Measurements from ENCODE around the gene SNX30.

The SNX30 gene

GRCh38 chr9:112863214-112863613 lies 112.7 kb downstream of the SNX30 start:
- in situ Hi-C loops (cut with HindIII; ENCODE audit: low sequenced_read_pairs): no loop called here
- no peak overlapping the region for H3K4me3 ChIP-seq (ENCODE audit: low read depth, low read length)
- no peak for TF ChIP-seq CTCF (IDR thresholded peaks at IDR 0.05; ENCODE audit: low read depth, low read length, missing control alignments)
- DNase-seq (ENCODE audit: low read depth): no peak

DNA sequence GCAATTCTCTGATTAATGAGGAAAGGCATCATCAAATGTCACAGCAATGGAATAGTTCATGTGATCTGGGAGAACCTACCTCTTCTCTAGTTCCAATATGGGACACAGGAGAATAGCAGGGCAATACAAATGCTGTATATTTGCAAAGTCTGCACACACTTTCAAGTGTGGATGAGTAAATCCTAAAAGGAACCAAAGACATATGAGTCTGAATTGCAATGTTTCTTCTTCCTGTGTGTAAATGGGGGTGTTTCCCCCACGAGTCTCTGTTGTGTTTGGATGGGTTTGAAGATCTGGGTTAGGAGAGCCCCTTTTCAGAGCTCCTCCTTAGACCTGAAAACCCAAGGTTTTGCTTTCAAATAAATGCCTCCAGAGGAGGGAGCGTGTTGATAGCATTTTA lies 113.2 kb downstream of the SNX30 start:
- in situ Hi-C loops (cut with HindIII; ENCODE audit: low sequenced_read_pairs): no loop called here
- no peak overlapping the region for H3K4me3 ChIP-seq (ENCODE audit: low read depth, low read length)
- DNase-seq (ENCODE audit: low read depth): no peak
- TF ChIP-seq CTCF (IDR thresholded peaks at IDR 0.05; ENCODE audit: low read depth, low read length, missing control alignments): no peak

DNA sequence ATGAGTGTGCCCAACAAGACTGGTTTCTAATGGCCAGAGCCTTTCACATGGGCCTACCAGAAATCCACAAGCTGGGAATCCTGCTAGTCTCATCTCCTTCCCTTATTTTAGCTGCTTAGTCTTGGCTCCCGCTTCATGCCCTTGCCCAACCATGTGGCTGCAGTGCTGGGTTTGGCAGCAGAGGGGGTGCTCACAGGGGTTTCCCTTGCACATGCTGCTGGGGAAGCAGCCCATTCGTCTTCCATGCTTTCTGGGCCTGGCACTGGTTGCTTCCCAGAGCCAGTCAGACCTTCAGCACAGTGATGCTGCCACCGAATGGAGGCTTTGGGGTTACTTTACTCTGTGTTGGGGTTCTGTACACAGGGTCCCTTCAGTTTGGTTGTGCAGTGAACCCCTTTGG lies 113.8 kb downstream of the SNX30 start:
- in situ Hi-C loops (cut with HindIII; ENCODE audit: low sequenced_read_pairs): no loop called here
- no peak for DNase-seq (ENCODE audit: low read depth)
- H3K4me3 ChIP-seq (ENCODE audit: low read depth, low read length): no peak overlapping the region
- no peak for TF ChIP-seq CTCF (IDR thresholded peaks at IDR 0.05; ENCODE audit: low read depth, low read length, missing control alignments)

GRCh38 chr9:112864982-112865381 lies 114.4 kb downstream of the SNX30 start:
- no peak for TF ChIP-seq CTCF (IDR thresholded peaks at IDR 0.05; ENCODE audit: low read depth, low read length, missing control alignments)

DNA sequence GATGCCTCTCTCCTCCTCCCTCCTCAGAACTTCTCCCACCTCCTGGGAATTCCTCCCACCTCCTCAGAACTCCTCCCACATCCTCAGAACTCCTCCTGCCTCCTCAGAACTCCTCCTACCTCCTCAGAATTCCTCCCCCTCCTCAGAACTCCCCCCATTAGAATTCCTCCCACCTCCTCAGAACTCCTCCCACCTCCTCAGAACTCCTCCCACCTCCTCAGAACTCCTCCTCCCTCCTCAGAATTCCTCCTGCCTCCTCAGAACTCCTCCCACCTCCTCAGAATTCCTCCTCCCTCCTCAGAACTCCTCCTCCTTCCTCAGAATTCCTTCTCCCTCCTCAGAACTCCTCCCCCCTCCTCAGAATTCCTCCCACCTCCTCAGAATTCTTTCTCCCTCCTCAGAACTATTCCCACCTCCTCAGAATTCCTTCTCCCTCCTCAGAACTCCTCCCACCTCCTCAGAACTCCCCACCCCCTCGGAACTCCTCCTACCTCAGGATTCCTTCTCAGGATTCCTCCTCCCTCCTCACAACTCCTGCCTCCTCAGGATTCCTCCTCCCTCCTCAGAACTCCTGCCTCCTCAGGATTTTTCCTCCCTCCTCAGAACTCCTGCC lies 116.2 kb downstream of the SNX30 start:
- no peak overlapping the region for H3K4me3 ChIP-seq (ENCODE audit: low read depth, low read length)
- no peak for TF ChIP-seq CTCF (IDR thresholded peaks at IDR 0.05; ENCODE audit: low read depth, low read length, missing control alignments)
- no peak for DNase-seq (ENCODE audit: low read depth)
- in situ Hi-C loops (cut with HindIII; ENCODE audit: low sequenced_read_pairs): no loop called here

More at GRCh38 chr9:112864982-112865381, 114.4 kb downstream of the SNX30 start:
- no peak for DNase-seq (ENCODE audit: low read depth)
- in situ Hi-C loops (cut with HindIII; ENCODE audit: low sequenced_read_pairs): no loop called here
- H3K4me3 ChIP-seq (ENCODE audit: low read depth, low read length): no peak overlapping the region

DNA sequence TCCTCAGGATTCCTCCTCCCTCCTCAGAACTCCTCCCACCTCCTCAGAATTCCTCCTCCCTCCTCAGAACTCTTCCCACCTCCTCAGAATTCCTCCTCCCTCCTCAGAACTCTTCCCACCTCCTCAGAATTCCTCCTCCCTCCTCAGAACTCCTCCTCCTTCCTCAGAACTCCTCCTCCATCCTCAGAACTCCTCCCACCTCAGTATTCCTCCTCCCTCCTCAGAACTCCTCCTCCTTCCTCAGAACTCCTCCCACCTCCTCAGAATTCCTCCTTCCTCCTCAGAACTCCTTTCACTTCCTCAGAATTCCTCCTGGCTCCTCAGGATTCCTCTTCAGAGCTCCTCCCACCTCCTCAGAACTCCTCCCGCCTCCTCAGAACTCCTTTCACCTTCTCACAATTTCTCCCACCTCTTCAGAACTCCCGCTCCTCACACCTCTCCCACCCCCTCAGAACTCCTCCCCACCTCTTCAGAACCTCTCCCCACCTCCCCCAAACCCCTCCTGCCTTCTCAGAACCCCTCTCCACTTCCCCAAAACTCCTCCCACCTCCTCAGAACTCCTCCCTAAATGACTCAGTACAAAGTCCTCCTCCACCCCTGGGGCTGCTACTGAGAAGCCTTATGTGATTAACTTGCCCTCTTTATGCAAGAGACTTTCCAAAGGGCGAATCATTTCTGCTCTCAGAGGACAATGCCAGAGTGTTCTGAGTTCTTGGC lies 116.9 kb downstream of the SNX30 start:
- DNase-seq (ENCODE audit: low read depth): no peak
- in situ Hi-C loops (cut with HindIII; ENCODE audit: low sequenced_read_pairs): no loop called here
- H3K4me3 ChIP-seq (ENCODE audit: low read depth, low read length): no peak overlapping the region
- no peak for TF ChIP-seq CTCF (IDR thresholded peaks at IDR 0.05; ENCODE audit: low read depth, low read length, missing control alignments)

Measured in astrocyte of the cerebellum (primary cell).